Activated CD4-positive, alpha-beta T cell treated with anti-CD3 and anti-CD28 coated beads, Interleukin-2, amount 10 ng/mL, durations not matched to agents 7 days and 5 days (primary cell): ENCODE data around the gene RHEBL1. TPM values are rescaled to one million over a fixed set of nuclear protein-coding genes. Genes with fewer than 3 reads are reported as not detected.
A peak's percentile ranks its signal among the peaks of the same experiment; 100 is the strongest.

Source experiments
- CTCF ChIA-PET: fragments of 350-600 bp; sonication (Branson Sonifier 250); formaldehyde crosslinking; loops from one replicate; lab custom pipeline; 2021; ENCODE audit warnings: antibody characterized with exemption; lab: Charles Lee
- POLR2A ChIA-PET: fragments of 350-600 bp; sonication (Branson Sonifier 250); formaldehyde crosslinking; loops from one replicate; lab custom pipeline; 2021; ENCODE audit warnings: antibody characterized with exemption; lab: Charles Lee
- DNase-seq: peaks from one replicate; pipeline ENCODE4 v3.0.0-alpha.2; 2020
- H3K27ac Mint-ChIP-seq: one replicate; pipeline ENCODE4 v1.8.0; 2021; ENCODE audit warnings: mild to moderate bottlenecking, moderate library complexity, mixed read lengths
- H3K27me3 Mint-ChIP-seq: one replicate; pipeline ENCODE4 v1.8.0; 2021; ENCODE audit warnings: mixed read lengths
- H3K36me3 Mint-ChIP-seq: one replicate; pipeline ENCODE4 v1.8.0; 2021; ENCODE audit warnings: low read depth, mixed read lengths
- H3K4me1 Mint-ChIP-seq: one replicate; pipeline ENCODE4 v1.8.0; 2021; ENCODE audit warnings: mixed read lengths
- H3K4me3 Mint-ChIP-seq: one replicate; pipeline ENCODE4 v1.8.0; 2021; ENCODE audit warnings: mild to moderate bottlenecking, moderate library complexity, mixed read lengths
- H3K9me3 Mint-ChIP-seq: one replicate; pipeline ENCODE4 v1.8.0; 2021; ENCODE audit warnings: mixed read lengths
- total RNA-seq, 2 experiments: library from RNA; stranded (reverse); gene quantifications; one replicate each; pipeline ENCODE4 v1.2.3, GENCODE V29; 2021

Gene RHEBL1, protein sequence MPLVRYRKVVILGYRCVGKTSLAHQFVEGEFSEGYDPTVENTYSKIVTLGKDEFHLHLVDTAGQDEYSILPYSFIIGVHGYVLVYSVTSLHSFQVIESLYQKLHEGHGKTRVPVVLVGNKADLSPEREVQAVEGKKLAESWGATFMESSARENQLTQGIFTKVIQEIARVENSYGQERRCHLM
- 1 to 10 TPM; 4.6 to 6.4 TPM for total RNA-seq

DNA sequence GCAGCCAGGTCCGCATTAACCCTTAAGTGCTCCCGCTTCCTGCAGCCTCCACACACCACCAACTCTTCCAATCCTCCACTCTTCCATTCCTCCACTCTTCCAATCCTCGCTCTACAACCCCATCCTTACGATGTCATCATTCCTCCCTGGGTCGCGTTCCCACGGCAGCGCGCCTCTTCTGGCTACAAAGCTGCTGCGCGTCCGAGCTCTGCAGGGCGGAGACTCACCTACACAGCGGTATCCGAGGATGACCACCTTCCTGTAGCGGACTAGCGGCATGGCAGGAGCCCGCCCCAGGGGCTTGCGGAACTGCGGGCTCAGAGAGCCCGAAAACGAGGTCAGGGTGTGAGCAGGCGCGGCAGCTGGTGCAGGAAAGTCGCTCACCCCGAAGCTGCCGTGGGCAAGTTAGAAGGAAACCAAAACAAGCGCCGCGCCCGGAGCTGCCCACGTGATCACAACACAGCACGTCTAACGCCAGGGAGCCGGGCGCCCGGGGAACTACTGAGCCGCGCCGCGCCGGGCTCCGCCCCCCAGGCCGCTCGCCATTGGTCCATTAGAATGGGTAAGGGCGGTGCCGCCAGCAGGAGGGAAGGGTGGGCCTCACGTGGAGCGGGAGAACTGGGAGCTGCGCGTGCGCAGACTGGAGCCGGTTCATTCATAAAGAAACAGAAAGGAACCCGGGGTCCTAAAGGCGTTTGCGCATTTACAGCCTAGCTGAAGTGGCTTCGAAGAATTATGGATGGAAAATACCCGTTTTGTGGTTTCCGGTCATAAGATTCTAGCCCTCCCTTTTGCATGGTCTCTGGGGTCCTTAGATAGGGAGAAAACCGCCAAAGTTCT is at the start of gene RHEBL1:
TSS of gene RHEBL1 (minus strand) at position 473 of the 840 bp plus-strand sequence. CDS start at position 279, 194 bp downstream.
- peak; percentile 99 for DNase-seq
- no peaks in the 10 kb centered on the region for H3K36me3 Mint-ChIP-seq
- CTCF ChIA-PET = interaction anchor here (0.6 to 2.2 kb wide), 14 partner anchors 10 to 116 kb away, joined by 3 to 14 read pairs (median 4); partner anchors contain the start of genes DHH, KMT2D, TUBA1B and WNT1
- peak within 1 kb of the TSS; percentile 85 for H3K27ac Mint-ChIP-seq
- no peaks in the 10 kb centered on the region for H3K27me3 Mint-ChIP-seq
- no peaks in the 10 kb centered on the region for H3K9me3 Mint-ChIP-seq
- H3K4me1 Mint-ChIP-seq = peaks cover 24% of the 10 kb centered on the region
- peak within 1 kb of the TSS; percentile 86 for H3K4me3 Mint-ChIP-seq
- POLR2A ChIA-PET = interaction anchor here (0.6 to 1.4 kb wide), 5 partner anchors 10 to 119 kb away, joined by 3 to 8 read pairs (median 4); partner anchors contain the start of genes TUBA1A and TUBA1B

DNA sequence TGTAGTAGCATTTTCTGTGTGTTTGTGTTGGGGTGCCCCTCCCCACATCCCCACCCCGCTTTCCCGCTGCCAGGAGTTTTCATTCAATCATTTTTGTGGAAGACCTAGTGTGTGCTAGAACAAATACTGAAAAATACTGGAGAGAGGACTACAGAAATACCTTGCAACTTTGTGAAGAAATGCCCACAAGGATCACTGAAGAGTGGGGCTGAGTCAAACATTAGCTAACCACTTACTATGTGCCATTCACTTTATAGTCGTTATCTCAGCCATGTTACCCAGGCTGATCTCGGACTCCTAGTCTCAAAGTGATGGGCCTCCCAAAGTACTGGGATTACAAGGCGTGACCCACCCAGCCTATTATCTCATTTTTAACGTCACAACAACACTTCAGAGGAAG is 41.4 kb upstream of the RHEBL1 start:
- H3K27ac Mint-ChIP-seq = peak overlapping the region; percentile 94
- H3K4me3 Mint-ChIP-seq = peak overlapping the region; percentile 96
- ChIA-PET CTCF (interaction anchor here (0.6 to 7.3 kb wide), 14 partner anchors 8 to 168 kb away, joined by 3 to 47 read pairs (median 3); partner anchors contain the start of genes DHH and TUBA1B), POLR2A (interaction anchor here (0.6 to 2.8 kb wide), 3 partner anchors 19 to 124 kb away, joined by 3 to 9 read pairs (median 3); partner anchors contain the start of gene TUBA1B)
- H3K9me3 Mint-ChIP-seq = no peaks in the 10 kb centered on the region
- H3K36me3 Mint-ChIP-seq = peaks cover 4% of the 10 kb centered on the region
- peak; percentile 29 for DNase-seq
- H3K4me1 Mint-ChIP-seq = peaks cover 25% of the 10 kb centered on the region
- H3K27me3 Mint-ChIP-seq = no peaks in the 10 kb centered on the region

DNA sequence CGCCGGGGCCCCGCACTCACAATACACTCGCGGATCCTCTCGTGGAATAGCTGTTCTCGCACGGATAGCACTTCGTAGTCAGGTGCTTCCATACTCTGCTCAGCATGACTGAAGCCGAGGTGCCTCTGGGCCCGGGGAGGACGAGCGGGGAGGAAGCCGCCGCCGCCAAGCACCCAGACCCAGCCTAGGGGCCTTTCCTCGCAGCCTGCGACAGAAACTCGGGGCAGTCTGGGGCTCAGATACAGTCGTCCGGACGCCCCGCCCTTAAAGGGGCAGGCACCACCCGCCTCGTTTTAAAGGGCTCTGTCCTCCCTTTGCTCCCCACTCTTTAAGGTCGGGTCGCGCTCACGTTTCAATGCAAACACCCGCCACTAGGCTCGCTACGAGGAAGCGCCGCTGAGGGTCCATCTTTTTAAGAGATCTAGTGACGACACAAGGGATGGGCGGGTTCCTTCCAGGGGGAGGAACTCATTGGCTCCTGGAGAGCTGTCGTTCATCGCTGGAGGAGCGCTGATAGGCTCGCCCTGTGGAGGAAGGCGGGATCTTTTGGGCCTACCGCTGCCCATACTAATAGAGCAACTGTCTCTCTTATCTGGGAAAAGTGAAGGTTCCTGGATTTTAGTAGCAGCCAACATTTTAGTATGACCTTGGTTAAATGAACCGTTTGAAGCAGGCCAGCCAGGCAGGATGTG is 40.8 kb upstream of the RHEBL1 start, which contains the start of gene LMBR1L:
TSS of gene LMBR1L (minus strand) at position 384 of the 692 bp plus-strand sequence. CDS start at position 92, 292 bp downstream.
- peaks cover 4% of the 10 kb centered on the region for H3K36me3 Mint-ChIP-seq
- CTCF ChIA-PET = interaction anchor here (0.6 to 7.3 kb wide), 19 partner anchors 9 to 169 kb away, joined by 3 to 47 read pairs (median 3); partner anchors contain the start of genes DHH and TUBA1B

GRCh38 chr12:49109641-49110463 is 40.1 kb upstream of the RHEBL1 start:
- Mint-ChIP-seq H3K4me1 (peaks cover 25% of the 10 kb centered on the region), H3K27ac (peak overlapping the region; percentile 94), H3K9me3 (no peaks in the 10 kb centered on the region), H3K4me3 (peak overlapping the region; percentile 96), H3K36me3 (peaks cover 6% of the 10 kb centered on the region), H3K27me3 (no peaks in the 10 kb centered on the region)
- ChIA-PET CTCF (interaction anchor here (0.8 to 7.3 kb wide), 14 partner anchors 7 to 170 kb away, joined by 3 to 47 read pairs (median 6); partner anchors contain the start of genes DHH and TUBA1B), POLR2A (interaction anchor here (0.6 to 2.8 kb wide), 2 partner anchors 9 to 21 kb away, joined by 4 to 9 read pairs; partner anchors contain the start of gene TUBA1B)
- peak; percentile 28 for DNase-seq

More for the DNA sequence above, 40.8 kb upstream of the RHEBL1 start, which contains the start of gene LMBR1L:
- POLR2A ChIA-PET = interaction anchor here (0.7 to 2.8 kb wide), 2 partner anchors 20 to 122 kb away, joined by 3 to 9 read pairs; partner anchors contain the start of gene TUBA1B
- peak; percentile 99 for DNase-seq
- Mint-ChIP-seq H3K9me3 (no peaks in the 10 kb centered on the region), H3K4me1 (peaks cover 25% of the 10 kb centered on the region), H3K27me3 (no peaks in the 10 kb centered on the region), H3K4me3 (peak within 1 kb of the TSS; percentile 96), H3K27ac (peak within 1 kb of the TSS; percentile 94)

GRCh38 chr12:49108958-49109404 is 39.2 kb upstream of the RHEBL1 start:
- no peak for DNase-seq
- H3K36me3 Mint-ChIP-seq = peaks cover 9% of the 10 kb centered on the region
- H3K27me3 Mint-ChIP-seq = no peaks in the 10 kb centered on the region
- no peaks in the 10 kb centered on the region for H3K9me3 Mint-ChIP-seq
- peaks cover 28% of the 10 kb centered on the region for H3K4me1 Mint-ChIP-seq
- H3K27ac Mint-ChIP-seq = peak overlapping the region; percentile 94
- ChIA-PET POLR2A (interaction anchor here (1.0 to 2.8 kb wide), 2 partner anchors 9 to 22 kb away, joined by 8 to 9 read pairs; partner anchors contain the start of gene TUBA1B), CTCF (interaction anchor here (0.9 to 7.3 kb wide), 8 partner anchors 8 to 69 kb away, joined by 3 to 47 read pairs (median 8); partner anchors contain the start of genes DHH and TUBA1B)
- H3K4me3 Mint-ChIP-seq = peak overlapping the region; percentile 96

DNA sequence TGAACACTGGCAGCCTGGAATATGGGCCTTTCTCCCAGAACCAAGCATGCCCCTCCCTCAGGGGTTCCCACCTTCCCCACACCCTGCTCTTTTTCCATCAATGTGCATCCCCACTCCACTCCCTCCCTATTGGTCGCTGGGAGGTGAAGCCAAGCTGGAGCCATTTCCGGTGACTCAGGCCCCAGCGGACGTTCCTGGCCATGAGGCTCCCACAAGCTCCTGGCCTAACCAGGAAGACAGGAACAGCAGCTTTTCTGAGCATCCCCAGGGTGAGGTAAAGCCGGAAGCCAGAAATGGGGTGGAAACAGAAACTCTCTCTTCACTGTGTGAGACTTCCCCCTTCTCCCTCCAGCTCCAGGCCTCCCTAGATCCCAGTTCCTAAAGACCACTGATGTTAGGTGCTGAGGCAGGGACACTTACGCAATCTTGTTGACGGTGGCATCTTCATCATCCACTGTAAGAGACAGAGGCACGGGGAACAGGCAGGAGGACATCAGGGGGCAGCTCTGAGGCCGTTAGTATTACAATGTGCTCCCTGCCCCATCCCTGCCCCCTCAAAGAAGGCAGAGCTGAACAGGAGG is 35.8 kb upstream of the RHEBL1 start:
- ChIA-PET CTCF (interaction anchor here (1.3 to 5.1 kb wide), 8 partner anchors 8 to 165 kb away, joined by 3 to 28 read pairs (median 6); partner anchors contain the start of gene DHH), POLR2A (interaction anchor here (0.8 kb wide), 1 partner anchor 19 kb away, joined by 3 read pairs; no protein-coding TSS in a partner anchor)
- no peak for DNase-seq
- H3K27me3 Mint-ChIP-seq = no peaks in the 10 kb centered on the region
- no peak overlapping the region for H3K27ac Mint-ChIP-seq
- no peaks in the 10 kb centered on the region for H3K9me3 Mint-ChIP-seq
- no peak overlapping the region for H3K4me3 Mint-ChIP-seq
- peaks cover 21% of the 10 kb centered on the region for H3K4me1 Mint-ChIP-seq
- peaks cover 24% of the 10 kb centered on the region for H3K36me3 Mint-ChIP-seq

DNA sequence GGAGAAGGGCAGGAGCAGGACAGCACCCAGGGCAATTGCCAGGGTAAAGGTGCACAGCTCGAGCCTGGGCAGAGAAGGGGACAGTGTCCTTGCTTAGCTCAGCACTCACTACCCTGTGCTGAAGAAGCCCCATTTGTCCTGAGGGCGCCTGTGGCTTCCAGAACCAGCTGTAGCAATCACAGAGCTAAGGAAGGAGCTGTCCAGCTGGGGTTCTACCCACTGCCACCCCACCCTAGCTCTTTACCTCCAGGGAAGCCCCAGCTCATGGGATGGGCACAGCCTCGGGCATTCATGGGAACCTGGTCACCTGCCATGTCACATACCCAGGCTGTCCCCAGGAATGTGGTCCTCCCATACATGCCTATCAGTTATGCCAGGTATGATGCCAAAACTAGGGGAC is 35.0 kb upstream of the RHEBL1 start:
- POLR2A ChIA-PET = interaction anchor here (0.8 kb wide), 1 partner anchor 20 kb away, joined by 3 read pairs; no protein-coding TSS in a partner anchor
- Mint-ChIP-seq H3K9me3 (no peaks in the 10 kb centered on the region), H3K4me1 (peaks cover 20% of the 10 kb centered on the region), H3K36me3 (peaks cover 28% of the 10 kb centered on the region), H3K4me3 (no peak overlapping the region), H3K27ac (no peak overlapping the region), H3K27me3 (no peaks in the 10 kb centered on the region)
- CTCF ChIA-PET = interaction anchor here (0.6 to 5.1 kb wide), 10 partner anchors 8 to 421 kb away, joined by 3 to 28 read pairs (median 4); partner anchors contain the start of gene DHH
- DNase-seq = no peak

GRCh38 chr12:49100380-49100779 is 30.6 kb upstream of the RHEBL1 start:
- H3K9me3 Mint-ChIP-seq = no peaks in the 10 kb centered on the region
- no peak overlapping the region for H3K4me3 Mint-ChIP-seq
- H3K4me1 Mint-ChIP-seq = peaks cover 4% of the 10 kb centered on the region
- DNase-seq = no peak
- POLR2A ChIA-PET = interaction anchor here (1.4 kb wide), 1 partner anchor 8 kb away, joined by 8 read pairs; no protein-coding TSS in a partner anchor
- H3K27ac Mint-ChIP-seq = no peak overlapping the region
- H3K27me3 Mint-ChIP-seq = peaks cover 4% of the 10 kb centered on the region
- peaks cover 38% of the 10 kb centered on the region for H3K36me3 Mint-ChIP-seq
- CTCF ChIA-PET = interaction anchor here (0.6 to 6.1 kb wide), 6 partner anchors 9 to 37 kb away, joined by 3 to 47 read pairs (median 10); partner anchors contain the start of genes LMBR1L and TUBA1B

GRCh38 chr12:49098703-49099102 is 28.9 kb upstream of the RHEBL1 start:
- no peak for DNase-seq
- no peak overlapping the region for H3K4me3 Mint-ChIP-seq
- POLR2A ChIA-PET = interaction anchor here (0.6 to 1.4 kb wide), 2 partner anchors 32 to 252 kb away, joined by 3 read pairs; partner anchors contain the start of gene TUBA1B
- no peaks in the 10 kb centered on the region for H3K9me3 Mint-ChIP-seq
- H3K27ac Mint-ChIP-seq = no peak overlapping the region
- H3K36me3 Mint-ChIP-seq = peaks cover 37% of the 10 kb centered on the region
- CTCF ChIA-PET = interaction anchor here (1.0 to 6.1 kb wide), 8 partner anchors 11 to 345 kb away, joined by 3 to 47 read pairs (median 8); partner anchors contain the start of genes LMBR1L, RHEBL1 and TUBA1B
- peaks cover 20% of the 10 kb centered on the region for H3K27me3 Mint-ChIP-seq
- peaks cover 13% of the 10 kb centered on the region for H3K4me1 Mint-ChIP-seq

GRCh38 chr12:49098035-49098451 is 28.3 kb upstream of the RHEBL1 start:
- peak; percentile 69 for DNase-seq
- no peak overlapping the region for H3K4me3 Mint-ChIP-seq
- POLR2A ChIA-PET = interaction anchor here (1.4 kb wide), 1 partner anchor 33 kb away, joined by 3 read pairs; the partner anchor contains the start of gene TUBA1B
- CTCF ChIA-PET = interaction anchor here (0.6 to 6.1 kb wide), 9 partner anchors 10 to 345 kb away, joined by 3 to 47 read pairs (median 7); partner anchors contain the start of genes LMBR1L, RHEBL1 and TUBA1B
- H3K9me3 Mint-ChIP-seq = no peaks in the 10 kb centered on the region
- peaks cover 18% of the 10 kb centered on the region for H3K4me1 Mint-ChIP-seq
- H3K36me3 Mint-ChIP-seq = peaks cover 35% of the 10 kb centered on the region
- peaks cover 27% of the 10 kb centered on the region for H3K27me3 Mint-ChIP-seq
- H3K27ac Mint-ChIP-seq = no peak overlapping the region
